Measurements from ENCODE around the gene CHM.
"Not testable (repeated sequence)": the region's sequence is repeated elsewhere in the genome, so short reads cannot be mapped to it uniquely, and the experiment has no call there.

CHM gene

DNA sequence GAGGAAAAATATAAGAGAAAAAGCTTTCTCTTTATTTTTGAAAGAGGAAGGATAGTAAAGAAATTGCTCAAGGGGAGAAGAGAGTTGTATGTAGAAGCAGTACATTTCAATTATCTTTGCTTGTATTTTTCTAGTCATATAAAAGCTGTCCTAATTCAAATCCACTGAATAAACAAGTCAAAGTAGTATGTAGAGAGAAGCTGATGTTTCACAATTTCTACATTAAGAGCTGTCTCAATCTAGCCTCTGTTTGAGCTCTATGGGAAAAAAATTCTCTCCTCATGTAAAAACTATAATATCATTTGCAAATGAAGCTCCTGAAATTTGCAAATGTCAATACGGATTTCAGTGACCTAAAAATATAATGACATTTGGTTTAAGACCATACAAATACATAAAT, 52.6 kb downstream of the CHM start:
- DNase-seq, result no peak

DNA sequence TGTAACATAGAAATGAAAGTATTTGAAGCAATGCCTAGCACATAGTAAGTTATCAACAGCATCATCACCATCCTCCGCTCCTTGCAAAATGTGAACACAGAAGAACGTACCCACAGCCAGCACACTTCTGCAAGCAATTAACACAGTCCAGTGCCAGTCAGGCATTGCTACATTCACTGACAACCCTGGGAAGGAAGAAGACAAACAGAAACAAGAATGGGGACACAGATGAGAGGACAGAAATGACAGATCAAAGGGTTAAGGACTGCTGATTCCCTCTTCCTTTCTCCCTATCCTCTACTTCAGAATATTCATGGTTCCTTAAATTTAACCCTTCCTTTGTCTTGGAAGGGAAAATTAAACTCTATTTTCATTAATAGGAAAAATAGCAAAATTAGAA, 53.1 kb downstream of the CHM start:
- DNase-seq, result no peak

DNA sequence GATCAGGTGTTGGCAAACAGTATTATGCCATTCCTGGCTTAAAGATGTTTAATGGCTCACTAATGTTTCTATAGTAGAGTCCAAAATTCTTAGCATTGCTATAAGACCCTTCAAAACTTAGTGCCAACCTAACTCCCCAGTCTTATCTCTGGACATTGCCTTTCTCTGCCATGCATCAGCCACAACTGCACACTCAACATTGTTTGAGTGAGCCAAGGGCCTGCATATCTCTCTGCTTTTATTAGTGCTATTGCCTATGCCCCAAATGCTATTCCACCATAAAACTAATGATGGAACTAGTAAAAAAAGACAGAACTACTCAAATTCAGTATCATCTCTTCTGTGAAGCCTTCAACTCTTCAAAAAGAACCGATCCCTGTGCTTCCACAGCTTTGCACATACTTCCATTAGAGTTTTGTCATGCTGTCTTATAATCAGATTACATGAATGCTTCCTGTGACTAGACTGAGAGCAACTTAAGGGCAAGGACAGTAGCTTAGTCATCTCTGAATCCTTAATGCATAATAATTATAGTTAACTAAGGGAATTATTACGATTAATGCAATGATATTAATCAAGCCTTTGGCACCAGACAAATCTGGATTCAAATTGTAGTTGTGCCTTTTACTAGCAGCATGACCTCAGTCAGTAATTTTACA, 53.7 kb downstream of the CHM start:
- no peak for DNase-seq

DNA sequence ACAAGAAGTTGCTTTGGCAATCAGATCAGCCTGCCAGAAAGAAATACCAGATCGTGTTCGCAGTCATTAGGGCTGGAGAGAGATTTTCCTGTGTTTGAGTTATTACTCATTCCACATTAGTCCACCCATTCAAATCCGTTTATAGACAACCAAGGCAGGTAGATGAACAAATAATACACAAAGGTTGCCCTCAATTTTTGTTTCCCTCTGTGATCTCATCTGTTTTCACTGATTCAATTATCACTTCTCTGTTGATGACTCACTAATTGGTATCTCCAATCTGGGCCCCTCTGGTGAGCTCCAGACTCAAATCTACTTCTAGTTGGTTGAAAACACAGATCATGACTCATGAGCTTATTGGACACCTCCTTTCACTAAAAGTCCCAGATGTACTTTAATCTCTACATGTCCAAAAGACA, 54.5 kb downstream of the CHM start:
- no peak for DNase-seq

DNA sequence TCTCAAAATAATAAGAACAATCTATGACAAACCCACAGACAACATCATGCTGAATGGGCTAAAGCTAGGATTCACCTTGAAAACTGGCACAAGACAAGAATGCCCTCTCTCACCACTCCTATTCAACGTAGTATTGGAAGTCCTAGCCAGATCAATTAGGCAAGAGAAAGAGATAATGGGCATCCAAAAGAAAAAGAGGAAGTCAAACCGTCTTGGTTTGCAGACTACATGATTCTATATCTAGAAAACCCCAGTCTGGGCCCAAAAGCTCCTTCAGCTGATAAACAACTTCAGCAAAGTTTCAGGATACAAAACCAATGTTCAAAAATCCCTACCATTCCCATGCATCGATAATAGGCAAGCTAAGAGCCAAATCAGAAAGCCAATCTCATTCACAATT, 59.0 kb downstream of the CHM start:
- no peak for DNase-seq

DNA sequence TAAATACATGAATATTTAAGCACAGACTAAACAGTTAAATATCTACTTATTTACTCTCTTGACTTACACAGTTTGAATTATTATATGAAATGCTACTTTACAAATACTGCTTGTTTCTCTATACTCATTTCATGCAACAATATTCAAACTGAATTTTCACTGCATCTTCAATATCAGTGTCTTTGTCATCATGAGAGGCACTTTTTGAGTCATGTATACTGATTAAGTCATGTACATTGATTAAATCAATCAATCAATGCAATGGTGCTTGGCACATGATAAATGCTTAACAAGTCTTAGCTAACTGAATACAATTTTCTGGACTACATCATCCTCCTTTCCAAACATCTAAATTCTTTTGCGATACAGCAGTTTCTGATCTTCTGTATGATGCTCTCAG, 67.1 kb downstream of the CHM start:
- DNase-seq, result no peak

DNA sequence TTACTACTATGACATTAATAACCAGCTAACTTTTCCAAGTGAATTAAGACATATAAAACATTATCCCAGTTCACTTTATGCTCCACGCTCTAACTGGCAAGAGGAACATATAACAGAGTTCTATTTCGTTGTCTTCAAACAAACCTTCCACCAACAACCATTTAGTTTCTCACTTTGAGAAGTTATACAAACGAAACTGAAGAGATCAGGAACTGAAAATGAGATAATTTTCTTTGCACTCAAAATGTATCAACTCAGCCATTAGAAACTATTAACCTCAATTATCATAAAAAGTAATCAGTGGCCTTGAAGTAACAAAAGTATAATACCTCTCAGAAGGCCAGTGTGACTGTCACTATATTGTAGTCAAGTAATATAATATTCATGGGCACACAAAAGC, 70.1 kb downstream of the CHM start:
- DNase-seq, result no peak

DNA sequence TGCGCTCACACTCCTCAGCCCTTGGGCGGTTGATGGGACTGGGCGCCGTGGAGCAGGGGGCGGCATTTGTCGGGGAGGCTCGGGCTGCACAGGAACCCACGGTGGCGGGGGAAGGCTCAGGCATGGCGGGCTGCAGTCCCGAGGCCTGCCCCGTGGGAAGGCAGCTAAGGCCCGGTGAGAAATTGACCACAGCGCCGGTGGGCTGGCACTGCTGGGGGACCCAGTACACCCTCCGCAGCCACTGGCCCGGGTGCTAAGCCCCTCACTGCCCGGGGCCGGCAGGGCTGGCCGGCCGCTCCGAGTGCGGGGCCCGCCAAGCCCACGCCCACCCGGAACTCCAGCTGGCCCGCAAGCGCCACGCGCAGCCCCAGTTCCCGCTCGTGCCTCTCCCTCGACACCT, 75.0 kb downstream of the CHM start:
- not testable (repeated sequence) for DNase-seq

DNA sequence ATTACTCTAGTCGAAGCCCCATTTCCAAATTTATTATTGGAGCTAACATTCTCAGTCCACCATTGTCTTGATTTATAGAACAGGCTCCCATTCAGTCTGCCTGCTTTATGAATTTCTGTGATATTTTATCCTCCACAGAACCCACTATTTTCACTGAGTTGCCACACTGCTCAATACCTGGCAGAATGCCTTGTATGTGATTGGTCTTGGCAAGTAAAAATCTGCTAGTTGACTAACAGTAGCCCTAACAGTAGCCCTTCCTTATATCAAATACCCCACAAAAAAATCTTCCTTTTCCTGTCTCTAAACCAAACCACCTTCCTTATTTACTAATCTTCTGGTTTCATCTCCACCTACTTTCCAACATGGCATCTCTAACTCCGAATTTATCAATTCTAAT, 82.6 kb downstream of the CHM start:
- DNase-seq, result no peak

DNA sequence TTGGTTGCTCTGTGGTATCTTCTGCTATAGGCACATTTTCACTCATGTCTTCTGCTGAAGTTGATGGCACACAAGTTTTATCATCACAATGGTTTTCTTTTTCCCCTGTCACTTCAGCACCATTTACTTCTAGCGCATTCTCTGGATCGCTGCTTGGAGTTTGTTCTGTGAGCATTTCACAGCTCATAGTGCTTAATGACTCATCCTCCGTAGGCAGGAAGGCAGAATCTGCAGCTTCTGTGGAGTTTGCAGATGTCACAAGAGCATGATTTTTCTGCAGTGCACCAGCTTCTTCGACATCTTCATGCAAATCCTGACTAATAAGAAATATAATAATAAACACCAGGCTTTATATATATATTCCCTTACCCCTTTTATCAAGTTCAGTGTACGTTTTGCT, 83.6 kb downstream of the CHM start:
- no peak for DNase-seq

DNA sequence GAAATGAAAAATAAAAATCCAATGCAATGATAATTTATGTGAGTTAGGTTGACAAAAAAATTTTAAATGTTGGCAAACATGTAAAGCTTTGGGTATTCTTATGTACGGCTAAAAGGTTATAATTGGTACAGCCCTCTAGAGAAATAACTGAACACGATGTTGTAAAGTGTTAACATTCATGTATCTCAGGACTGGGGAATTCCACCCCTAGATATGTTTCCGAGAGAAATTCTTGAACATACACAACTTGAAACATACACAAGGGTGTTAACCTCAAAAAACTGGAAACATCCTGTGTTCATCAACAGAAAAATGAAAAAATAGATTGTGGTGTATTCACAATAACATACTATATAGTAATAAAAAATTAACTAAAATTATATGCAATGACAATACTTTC, 91.8 kb downstream of the CHM start:
- no peak for DNase-seq

DNA sequence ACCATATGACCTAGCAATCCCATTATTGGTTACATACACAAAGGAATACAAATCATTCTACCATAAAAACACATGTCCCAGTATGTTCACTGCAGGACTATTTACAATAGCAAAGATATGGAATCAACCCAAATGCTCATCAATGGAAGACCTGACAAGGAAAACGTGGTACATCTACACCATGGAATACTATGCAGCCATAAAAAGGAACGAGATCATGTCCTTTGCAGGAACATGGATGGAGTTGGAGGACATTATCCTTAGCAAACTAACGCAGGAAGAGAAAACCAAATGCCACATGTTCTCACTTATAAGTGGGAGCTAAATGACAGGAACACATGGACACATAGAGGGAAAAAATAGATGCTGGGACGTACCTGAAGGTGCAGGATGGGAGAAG, 102.6 kb downstream of the CHM start:
- DNase-seq, result not testable (repeated sequence)

DNA sequence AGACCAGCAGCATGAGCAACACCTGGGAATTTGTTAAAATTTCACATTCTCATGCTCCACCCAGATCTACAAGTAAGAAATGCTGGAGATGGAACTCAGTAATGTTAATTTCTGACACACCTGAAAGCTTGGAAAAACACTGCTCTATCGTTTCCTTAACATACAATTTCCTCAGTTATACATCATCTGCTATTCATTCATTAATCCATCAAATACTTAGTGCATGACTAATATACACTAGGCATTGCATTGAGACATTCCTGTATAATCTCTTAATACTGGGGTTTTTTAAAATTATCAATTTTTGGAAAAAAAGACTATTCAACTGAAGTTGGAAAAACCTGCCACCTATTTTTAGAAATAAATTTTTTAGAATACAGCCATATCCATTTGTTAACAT, 106.1 kb downstream of the CHM start:
- no peak for DNase-seq

DNA sequence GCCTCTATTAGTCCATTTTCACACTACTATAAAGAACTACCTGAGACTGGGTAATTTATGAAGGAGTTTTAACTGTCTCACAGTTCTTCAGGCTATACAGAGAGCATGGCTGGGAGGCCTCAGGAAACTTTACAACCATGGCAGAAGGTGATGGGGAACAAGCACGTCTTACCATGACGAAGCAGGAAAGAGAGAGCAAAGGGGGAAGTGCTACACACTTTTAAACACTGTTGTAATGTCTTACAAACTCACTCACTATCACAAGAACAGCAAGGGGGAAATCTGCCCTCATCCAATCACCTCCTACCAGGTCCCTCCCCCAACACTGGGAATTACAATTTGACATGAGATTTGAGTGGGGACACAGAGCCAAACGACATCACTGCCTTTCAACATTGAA, 107.4 kb downstream of the CHM start:
- DNase-seq, result not testable (repeated sequence)

DNA sequence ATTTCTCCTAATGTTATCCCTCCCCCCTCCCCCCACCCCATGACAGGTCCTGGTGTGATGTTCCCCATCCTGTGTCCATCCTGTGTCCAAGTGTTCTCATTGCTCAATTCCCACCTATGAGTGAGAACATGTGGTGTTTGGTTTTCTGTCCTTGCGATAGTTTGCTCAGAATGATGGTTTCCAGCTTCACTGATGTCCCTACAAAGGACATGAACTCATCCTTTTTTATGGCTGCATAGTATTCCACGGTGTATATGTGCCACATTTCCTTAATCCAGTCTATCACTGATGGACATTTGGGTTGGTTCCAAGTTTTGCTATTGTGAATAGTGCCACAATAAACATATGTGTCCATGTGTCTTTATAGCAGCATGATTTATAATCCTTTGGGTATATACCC, 113.0 kb downstream of the CHM start:
- not testable (repeated sequence) for DNase-seq

DNA sequence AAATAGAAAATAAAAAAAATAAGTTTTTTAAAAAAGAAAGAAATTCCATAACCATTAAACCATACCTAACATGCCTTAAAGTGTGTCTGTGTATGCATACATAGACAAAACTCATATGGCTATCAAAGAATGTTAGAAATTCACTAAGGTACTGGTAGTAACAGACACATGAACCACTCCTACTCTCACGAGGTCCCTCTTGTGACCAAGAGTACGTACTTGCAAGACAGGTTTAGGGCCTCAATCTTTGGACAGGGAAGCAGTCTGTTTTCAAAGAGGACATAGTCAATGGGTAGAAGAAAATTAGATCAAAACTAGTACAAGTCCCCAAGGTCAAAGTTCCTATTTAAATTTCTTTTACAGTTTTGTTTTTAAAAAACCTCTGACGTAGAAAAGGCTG, 117.3 kb downstream of the CHM start:
- DNase-seq, result no peak

DNA sequence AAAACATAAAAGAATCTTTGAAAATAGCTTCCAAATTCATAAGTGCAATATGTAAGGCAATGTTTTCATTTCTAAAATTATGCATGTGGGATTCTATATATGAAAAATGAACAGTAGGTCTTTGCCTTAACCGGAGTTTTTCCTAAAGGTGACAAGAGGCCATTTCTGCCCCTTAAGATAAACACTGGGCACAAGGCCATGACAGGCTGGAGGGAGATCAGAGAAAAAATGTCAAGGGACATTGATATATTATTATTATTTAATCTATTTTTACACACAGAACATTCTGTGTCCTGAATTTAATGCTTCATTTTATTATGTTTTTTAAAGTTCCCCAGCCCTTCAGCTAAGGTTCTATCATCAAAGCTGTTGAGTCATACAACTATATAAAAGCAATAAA, 118.8 kb downstream of the CHM start:
- DNase-seq, result no peak

DNA sequence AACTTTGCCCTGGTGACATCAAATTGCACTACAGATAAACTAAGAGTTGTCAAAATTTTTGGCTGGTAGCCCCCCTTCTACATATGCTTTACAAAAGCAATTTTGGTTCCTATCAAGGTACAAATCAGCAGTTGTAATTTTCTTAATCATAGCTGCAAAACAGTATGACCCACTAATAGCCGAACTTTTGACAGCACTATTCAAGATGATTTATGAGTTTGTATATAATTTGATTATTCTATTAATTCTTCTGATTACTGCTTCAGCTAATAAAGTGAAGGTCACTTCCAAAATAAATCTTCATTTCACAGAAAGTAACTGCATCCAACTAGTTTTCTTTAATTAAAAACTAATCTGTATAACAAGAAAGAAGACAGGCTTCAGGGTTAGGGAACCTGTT, 119.6 kb downstream of the CHM start:
- no peak for DNase-seq

DNA sequence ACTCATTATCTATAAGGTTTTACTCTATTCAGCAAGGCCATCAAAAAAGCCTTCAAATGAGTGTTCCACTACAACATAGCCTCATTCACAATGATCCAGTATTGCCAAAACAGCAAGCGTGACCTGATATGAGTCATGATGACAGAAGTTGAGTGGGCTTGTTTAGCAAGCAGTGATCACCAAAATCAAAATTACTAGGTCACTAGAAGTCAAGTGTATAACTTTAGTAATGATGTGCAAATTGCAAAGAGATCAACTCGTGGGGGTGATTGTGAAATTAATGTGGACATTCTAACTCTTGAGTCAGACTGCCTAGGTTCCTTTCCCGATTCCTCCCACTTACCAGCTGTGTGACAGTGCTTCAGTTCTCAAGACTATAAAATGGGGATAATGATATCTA, 124.5 kb downstream of the CHM start:
- DNase-seq, result no peak

DNA sequence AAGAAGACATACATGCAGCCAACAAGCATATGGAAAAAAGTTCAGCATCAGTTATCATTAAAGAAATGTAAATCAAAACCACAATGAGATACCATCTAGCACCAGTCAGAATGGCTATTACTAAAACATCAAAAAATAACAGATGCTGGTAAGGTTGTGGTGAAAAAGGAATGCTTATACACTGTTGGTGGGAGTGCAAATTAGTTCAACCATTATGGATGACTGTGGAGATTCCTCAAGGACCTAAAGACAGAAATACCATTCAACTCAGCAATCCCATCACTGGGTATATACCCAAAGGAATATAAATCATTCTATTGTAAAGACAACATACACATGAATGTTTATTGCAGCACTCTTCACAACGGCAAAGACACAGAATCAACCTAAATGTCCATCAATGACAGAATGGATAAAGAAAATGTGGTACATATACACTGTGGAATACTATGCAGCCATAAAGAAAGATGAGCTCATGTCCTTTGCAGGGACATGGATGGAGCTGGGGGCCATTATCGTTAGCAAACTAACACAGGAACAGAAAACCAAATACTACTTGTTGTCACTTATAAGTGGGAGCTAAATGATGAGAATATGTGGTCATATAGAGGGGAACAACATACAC, 130.6 kb downstream of the CHM start:
- not testable (repeated sequence) for DNase-seq

DNA sequence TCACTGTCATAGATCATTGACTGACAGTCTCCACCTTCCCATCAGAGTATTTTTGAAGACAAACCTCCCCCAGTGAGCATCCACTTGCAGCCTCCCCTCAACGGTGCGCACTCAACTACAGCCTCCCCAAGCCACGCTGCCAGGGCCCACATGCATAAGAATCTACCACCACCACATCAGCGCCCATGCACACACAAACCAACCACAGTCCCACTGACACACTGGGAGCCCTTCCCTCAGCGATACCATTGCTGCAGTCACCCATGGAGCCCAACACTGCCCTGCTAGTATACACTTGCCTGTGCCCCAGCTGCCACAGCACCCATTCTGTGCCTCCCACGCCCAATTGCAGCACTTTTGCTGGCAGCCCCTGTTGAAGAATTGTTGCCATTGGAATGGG, 132.9 kb downstream of the CHM start:
- no peak for DNase-seq

DNA sequence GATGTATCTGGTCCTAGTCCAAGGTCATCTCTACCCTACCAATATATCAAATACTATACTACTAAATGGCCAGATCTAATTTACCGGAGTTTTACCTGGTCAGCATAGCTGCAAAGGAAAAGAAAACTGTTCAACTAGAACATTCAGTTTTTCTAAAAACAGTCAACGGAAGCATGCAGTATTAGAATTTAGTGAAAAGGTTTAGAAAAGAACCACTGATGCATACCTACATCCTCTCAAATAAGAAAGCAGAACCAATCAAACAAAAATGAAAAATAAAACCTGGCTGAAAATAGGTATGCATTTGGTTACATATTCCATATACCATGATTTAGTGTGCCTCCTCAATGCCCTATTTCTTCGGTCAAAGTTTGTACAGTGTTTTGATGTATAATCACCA, 140.0 kb downstream of the CHM start:
- DNase-seq, result no peak

DNA sequence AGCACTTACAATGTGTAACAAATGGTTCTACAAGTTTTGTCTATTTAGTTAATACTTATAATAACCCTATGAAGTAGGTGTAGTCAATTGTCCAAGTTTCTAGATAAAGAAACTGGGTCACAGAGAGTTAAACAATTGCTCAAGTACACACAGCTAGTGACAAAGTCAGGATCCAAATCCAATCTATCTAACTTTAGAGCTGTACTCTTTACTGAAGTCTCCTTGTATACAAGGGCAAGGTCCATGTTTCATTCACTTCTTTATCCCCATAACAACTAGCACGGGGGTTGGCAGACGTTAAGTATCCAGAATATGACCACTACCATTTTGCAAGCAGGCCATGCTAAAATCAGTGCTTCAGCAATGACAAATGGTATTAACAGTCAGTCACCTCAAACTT, 141.0 kb downstream of the CHM start:
- no peak for DNase-seq

DNA sequence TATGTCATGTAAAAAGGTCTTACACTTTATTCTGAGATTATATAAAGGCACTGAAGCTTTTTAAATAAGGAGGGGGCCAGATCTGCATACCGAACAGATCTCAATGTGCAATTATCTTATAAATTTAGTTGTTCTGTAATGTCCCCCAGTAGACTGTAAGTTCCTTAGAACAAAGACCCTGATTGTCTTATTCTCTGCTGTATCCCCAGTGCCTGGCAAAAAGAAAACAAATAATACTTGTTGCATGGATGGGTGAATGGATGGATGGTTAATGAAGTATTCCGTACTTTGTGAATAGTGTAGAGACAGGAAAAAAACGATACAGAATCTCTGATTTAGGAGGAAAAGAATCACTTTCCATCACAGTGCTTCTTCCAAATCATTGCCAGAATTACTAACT, 141.5 kb downstream of the CHM start:
- DNase-seq, result no peak
